Measurements from ENCODE around the gene RAPGEF4.

RAPGEF4 gene

DNA sequence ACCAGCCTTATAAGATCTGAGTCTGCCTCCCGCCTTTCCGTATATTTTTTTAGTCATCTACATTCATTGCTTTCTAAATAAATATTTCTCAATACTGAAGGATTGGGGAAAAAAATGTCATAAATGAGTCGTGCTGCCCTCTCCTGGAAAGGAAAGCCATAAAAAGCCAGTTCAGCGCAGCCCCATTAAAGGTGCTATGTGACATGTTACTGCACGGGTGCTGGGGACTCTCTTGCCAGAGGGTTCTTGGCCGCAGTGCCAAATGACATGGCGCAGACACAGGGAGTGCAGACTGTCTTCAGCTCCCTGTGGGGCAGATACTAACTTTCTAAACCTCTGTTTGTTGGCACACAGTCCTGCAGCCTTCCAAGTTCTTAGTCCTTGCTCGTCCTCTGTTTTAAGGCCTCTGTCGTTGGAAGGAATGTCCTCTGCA, 286.3 kb downstream of the RAPGEF4 start:
- Histone ChIP-seq H3K27ac (ENCODE audit: low read depth, low read length) (no peak overlapping the region), H3K23ac (ENCODE audit: low read length) (no peak overlapping the region), H4K12ac (ENCODE audit: low read depth, low read length) (no peak overlapping the region), H2BK120ac (ENCODE audit: insufficient read depth, low read length, poor library complexity) (no peak overlapping the region), H3K4ac (ENCODE audit: low read depth, low read length) (no peak overlapping the region), H3K27me3 (ENCODE audit: insufficient read depth, low read length) (no peaks in the 10 kb centered on the region), H3K18ac (ENCODE audit: low read length) (no peak overlapping the region), H2BK5ac (ENCODE audit: low read depth, low read length, poor library complexity) (no peak overlapping the region), H2AFZ (ENCODE audit: insufficient read depth, low read length, poor library complexity) (no peak overlapping the region), H3K4me2 (ENCODE audit: low read length) (no peak overlapping the region), H3K4me3 (ENCODE audit: low read depth, low read length) (no peak overlapping the region), H2BK12ac (ENCODE audit: low read length) (no peak overlapping the region), H4K8ac (ENCODE audit: low read depth, low read length) (no peak overlapping the region), H4K91ac (ENCODE audit: low read depth, low read length) (no peak overlapping the region), H3K9me3 (ENCODE audit: insufficient read depth, low read depth, low read length) (no peaks in the 10 kb centered on the region), H3K79me2 (ENCODE audit: control insufficient read depth, insufficient read depth, low read length, poor library complexity) (no peaks in the 10 kb centered on the region), H3K36me3 (ENCODE audit: control insufficient read depth in 1 of 2, insufficient read depth in 2 of 2, low read length in 2 of 2) (no peaks in the 10 kb centered on the region), H3K79me1 (ENCODE audit: low read length) (no peaks in the 10 kb centered on the region), H2AK5ac (ENCODE audit: low read length) (no peak overlapping the region), H3K14ac (ENCODE audit: low read length) (no peak overlapping the region), H3K9ac (ENCODE audit: low read length) (no peak overlapping the region), H3K4me1 (ENCODE audit: control insufficient read depth in 1 of 2, insufficient read depth in 2 of 2, low read length in 2 of 2) (no peaks in the 10 kb centered on the region)
- no CpG with 5 or more reads among the region's 9 CpGs for WGBS (ENCODE audit: extremely low coverage, insufficient coverage, insufficient read length)
- DNase-seq = peak; percentile 30 to 73

DNA sequence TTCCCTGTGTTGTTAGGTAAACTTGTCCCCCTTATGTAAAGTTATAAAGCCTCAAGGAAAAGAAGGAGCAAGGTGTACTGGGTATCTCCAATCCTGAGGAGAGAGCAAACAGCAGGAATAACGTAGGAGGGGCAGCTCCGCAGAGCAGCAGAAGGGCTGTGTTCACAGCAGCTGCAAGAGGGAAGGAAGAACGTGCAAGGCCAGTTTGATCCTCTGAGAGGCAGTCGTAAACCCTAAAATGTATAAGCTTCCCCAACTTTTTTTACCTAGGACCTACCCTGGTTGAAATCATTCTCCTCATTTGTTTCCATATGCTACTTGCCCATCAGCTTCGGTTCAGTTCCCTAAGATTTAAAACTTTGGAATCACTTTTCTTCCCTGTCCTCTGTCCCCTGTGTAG, 288.1 kb downstream of the RAPGEF4 start:
- no peak overlapping the region for H3K4ac ChIP-seq (ENCODE audit: low read depth, low read length)
- no peaks in the 10 kb centered on the region for H3K36me3 ChIP-seq (ENCODE audit: control insufficient read depth in 1 of 2, insufficient read depth in 2 of 2, low read length in 2 of 2)
- no peaks in the 10 kb centered on the region for H3K27me3 ChIP-seq (ENCODE audit: insufficient read depth, low read length)
- H3K4me2 ChIP-seq (ENCODE audit: low read length) = no peak overlapping the region
- H4K91ac ChIP-seq (ENCODE audit: low read depth, low read length) = no peak overlapping the region
- no peak overlapping the region for H3K9ac ChIP-seq (ENCODE audit: low read length)
- no peaks in the 10 kb centered on the region for H3K4me1 ChIP-seq (ENCODE audit: control insufficient read depth in 1 of 2, insufficient read depth in 2 of 2, low read length in 2 of 2)
- no peak overlapping the region for H2BK12ac ChIP-seq (ENCODE audit: low read length)
- DNase-seq = no peak
- H3K4me3 ChIP-seq (ENCODE audit: low read depth, low read length) = no peak overlapping the region
- H2AK5ac ChIP-seq (ENCODE audit: low read length) = no peak overlapping the region
- H2AFZ ChIP-seq (ENCODE audit: insufficient read depth, low read length, poor library complexity) = no peak overlapping the region
- H3K27ac ChIP-seq (ENCODE audit: low read depth, low read length) = no peak overlapping the region
- no peaks in the 10 kb centered on the region for H3K79me2 ChIP-seq (ENCODE audit: control insufficient read depth, insufficient read depth, low read length, poor library complexity)
- no peak overlapping the region for H2BK5ac ChIP-seq (ENCODE audit: low read depth, low read length, poor library complexity)
- no CpG with 5 or more reads among the region's 5 CpGs for WGBS (ENCODE audit: extremely low coverage, insufficient coverage, insufficient read length)
- no peak overlapping the region for H3K18ac ChIP-seq (ENCODE audit: low read length)
- H3K79me1 ChIP-seq (ENCODE audit: low read length) = no peaks in the 10 kb centered on the region
- no peak overlapping the region for H3K23ac ChIP-seq (ENCODE audit: low read length)
- H4K8ac ChIP-seq (ENCODE audit: low read depth, low read length) = no peak overlapping the region
- H2BK120ac ChIP-seq (ENCODE audit: insufficient read depth, low read length, poor library complexity) = no peak overlapping the region
- H4K12ac ChIP-seq (ENCODE audit: low read depth, low read length) = no peak overlapping the region
- H3K9me3 ChIP-seq (ENCODE audit: insufficient read depth, low read depth, low read length) = no peaks in the 10 kb centered on the region
- H3K14ac ChIP-seq (ENCODE audit: low read length) = no peak overlapping the region

DNA sequence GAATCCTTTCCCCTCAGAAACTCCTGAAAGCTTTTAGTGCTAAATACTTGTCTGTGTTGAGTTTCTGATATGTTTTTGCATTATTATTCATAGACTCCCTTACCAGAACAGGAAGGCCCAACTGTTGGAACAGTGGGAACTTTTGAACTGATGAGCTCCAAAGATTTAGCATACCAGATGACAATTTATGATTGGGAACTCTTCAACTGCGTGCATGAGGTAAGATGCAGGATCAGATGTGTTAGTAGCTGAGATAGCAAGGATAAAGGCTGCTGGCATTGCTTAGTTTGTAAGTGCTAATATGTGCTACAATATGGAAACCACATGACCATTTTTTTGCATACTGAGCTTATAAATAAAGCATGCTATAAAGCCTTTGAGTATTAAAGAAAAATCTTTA, 290.8 kb downstream of the RAPGEF4 start:
- H2BK12ac ChIP-seq (ENCODE audit: low read length) = no peak overlapping the region
- H4K91ac ChIP-seq (ENCODE audit: low read depth, low read length) = no peak overlapping the region
- no peaks in the 10 kb centered on the region for H3K4me1 ChIP-seq (ENCODE audit: control insufficient read depth in 1 of 2, insufficient read depth in 2 of 2, low read length in 2 of 2)
- no peak overlapping the region for H2AK5ac ChIP-seq (ENCODE audit: low read length)
- DNase-seq = no peak
- no peak overlapping the region for H3K4me3 ChIP-seq (ENCODE audit: low read depth, low read length)
- no CpG with 5 or more reads among the region's 1 CpG for WGBS (ENCODE audit: extremely low coverage, insufficient coverage, insufficient read length)
- H2BK120ac ChIP-seq (ENCODE audit: insufficient read depth, low read length, poor library complexity) = no peak overlapping the region
- H3K79me1 ChIP-seq (ENCODE audit: low read length) = no peaks in the 10 kb centered on the region
- no peaks in the 10 kb centered on the region for H3K79me2 ChIP-seq (ENCODE audit: control insufficient read depth, insufficient read depth, low read length, poor library complexity)
- no peak overlapping the region for H3K4ac ChIP-seq (ENCODE audit: low read depth, low read length)
- H4K8ac ChIP-seq (ENCODE audit: low read depth, low read length) = no peak overlapping the region
- H4K12ac ChIP-seq (ENCODE audit: low read depth, low read length) = no peak overlapping the region
- H3K23ac ChIP-seq (ENCODE audit: low read length) = no peak overlapping the region
- H3K9me3 ChIP-seq (ENCODE audit: insufficient read depth, low read depth, low read length) = no peaks in the 10 kb centered on the region
- H3K4me2 ChIP-seq (ENCODE audit: low read length) = no peak overlapping the region
- H3K27me3 ChIP-seq (ENCODE audit: insufficient read depth, low read length) = no peaks in the 10 kb centered on the region
- H2AFZ ChIP-seq (ENCODE audit: insufficient read depth, low read length, poor library complexity) = no peak overlapping the region
- H3K9ac ChIP-seq (ENCODE audit: low read length) = no peak overlapping the region
- no peaks in the 10 kb centered on the region for H3K36me3 ChIP-seq (ENCODE audit: control insufficient read depth in 1 of 2, insufficient read depth in 2 of 2, low read length in 2 of 2)
- no peak overlapping the region for H3K27ac ChIP-seq (ENCODE audit: low read depth, low read length)
- no peak overlapping the region for H2BK5ac ChIP-seq (ENCODE audit: low read depth, low read length, poor library complexity)
- H3K14ac ChIP-seq (ENCODE audit: low read length) = no peak overlapping the region
- no peak overlapping the region for H3K18ac ChIP-seq (ENCODE audit: low read length)

DNA sequence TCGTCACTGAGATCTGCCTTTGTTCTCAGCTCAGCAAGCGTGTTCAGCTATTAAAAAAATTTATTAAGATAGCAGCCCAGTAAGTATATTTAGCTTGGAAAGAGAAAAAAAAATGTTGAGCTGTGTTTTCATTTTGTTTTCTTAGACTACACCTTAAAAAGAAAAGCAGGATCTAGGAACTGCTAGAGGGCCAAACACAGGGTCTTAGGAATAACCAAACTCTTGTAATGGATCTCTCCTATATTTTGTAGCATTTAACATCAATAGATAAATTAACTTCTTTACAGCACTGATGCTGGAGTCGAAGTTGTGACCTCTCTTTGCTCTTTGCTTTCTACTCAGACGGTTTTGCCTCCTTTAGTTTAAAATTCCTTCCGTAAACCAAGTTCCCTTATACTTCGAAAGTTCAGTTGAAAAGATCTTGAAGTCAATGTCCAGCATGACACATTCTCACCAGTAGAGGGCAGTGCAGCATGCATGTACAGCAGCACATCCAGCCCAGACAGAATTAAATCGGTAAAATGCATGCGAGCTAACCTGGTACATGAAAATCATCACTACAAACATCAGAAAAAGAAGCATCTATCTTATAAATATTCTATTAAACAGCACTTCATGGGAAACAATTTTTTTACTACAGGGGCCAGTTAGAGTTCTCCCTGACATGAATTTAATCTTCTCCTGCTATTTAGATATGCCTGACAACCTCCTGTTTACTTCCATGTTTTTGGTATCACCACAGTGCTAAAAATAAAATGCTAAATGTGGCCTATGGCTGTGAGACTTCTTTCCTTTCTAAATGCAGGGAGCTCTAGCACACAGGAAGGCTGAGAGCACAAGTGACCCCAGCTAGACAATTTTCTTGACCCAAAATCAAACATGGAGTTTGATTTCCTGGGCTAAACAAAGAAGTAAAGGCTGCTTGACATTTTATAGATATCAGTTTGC, 291.8 kb downstream of the RAPGEF4 start:
- H3K79me2 ChIP-seq (ENCODE audit: control insufficient read depth, insufficient read depth, low read length, poor library complexity) = no peaks in the 10 kb centered on the region
- H3K4me1 ChIP-seq (ENCODE audit: control insufficient read depth in 1 of 2, insufficient read depth in 2 of 2, low read length in 2 of 2) = no peaks in the 10 kb centered on the region
- H3K4ac ChIP-seq (ENCODE audit: low read depth, low read length) = no peak overlapping the region
- no peaks in the 10 kb centered on the region for H3K79me1 ChIP-seq (ENCODE audit: low read length)
- H2AFZ ChIP-seq (ENCODE audit: insufficient read depth, low read length, poor library complexity) = no peak overlapping the region
- H2BK120ac ChIP-seq (ENCODE audit: insufficient read depth, low read length, poor library complexity) = no peak overlapping the region
- H3K27ac ChIP-seq (ENCODE audit: low read depth, low read length) = no peak overlapping the region
- no peak overlapping the region for H3K4me3 ChIP-seq (ENCODE audit: low read depth, low read length)
- H2AK5ac ChIP-seq (ENCODE audit: low read length) = no peak overlapping the region
- no peak overlapping the region for H3K9ac ChIP-seq (ENCODE audit: low read length)
- no peak overlapping the region for H3K23ac ChIP-seq (ENCODE audit: low read length)
- H3K36me3 ChIP-seq (ENCODE audit: control insufficient read depth in 1 of 2, insufficient read depth in 2 of 2, low read length in 2 of 2) = no peaks in the 10 kb centered on the region
- no peaks in the 10 kb centered on the region for H3K9me3 ChIP-seq (ENCODE audit: insufficient read depth, low read depth, low read length)
- no CpG with 5 or more reads among the region's 8 CpGs for WGBS (ENCODE audit: extremely low coverage, insufficient coverage, insufficient read length)
- no peak overlapping the region for H3K14ac ChIP-seq (ENCODE audit: low read length)
- no peak overlapping the region for H4K12ac ChIP-seq (ENCODE audit: low read depth, low read length)
- no peak overlapping the region for H2BK12ac ChIP-seq (ENCODE audit: low read length)
- no peak overlapping the region for H3K18ac ChIP-seq (ENCODE audit: low read length)
- H2BK5ac ChIP-seq (ENCODE audit: low read depth, low read length, poor library complexity) = no peak overlapping the region
- H4K8ac ChIP-seq (ENCODE audit: low read depth, low read length) = no peak overlapping the region
- no peak overlapping the region for H3K4me2 ChIP-seq (ENCODE audit: low read length)
- H3K27me3 ChIP-seq (ENCODE audit: insufficient read depth, low read length) = no peaks in the 10 kb centered on the region
- peak; percentile 65 to 95 for DNase-seq
- no peak overlapping the region for H4K91ac ChIP-seq (ENCODE audit: low read depth, low read length)

Measured in trophoblast cell (in vitro differentiated cells and primary cell).